GM12872 (cell line): ENCODE data around the gene SEPTIN10.
A peak's percentile ranks its signal among the peaks of the same experiment; 100 is the strongest.

Source experiments
- CTCF ChIP-seq: IDR thresholded peaks from 3 replicates; pipeline ENCODE4 v1.5.1; 2011; ENCODE audit warnings: low read depth, mild to moderate bottlenecking, low read length, moderate library complexity; ENCODE audit not compliant: insufficient read depth

The SEPTIN10 gene

GRCh38 chr2:109517118-109517889, 96.5 kb downstream of the SEPTIN10 start:
- no peak for TF ChIP-seq CTCF

- peak; percentile 43; the same call in 2 of the 3 replicates for TF ChIP-seq CTCF
Measured at GRCh38 chr2:109516445-109517117, 97.2 kb downstream of the SEPTIN10 start.

- no peak for TF ChIP-seq CTCF
Measured at GRCh38 chr2:109514857-109515256, 98.9 kb downstream of the SEPTIN10 start.

- TF ChIP-seq CTCF: no peak
Measured at GRCh38 chr2:109513749-109514588, 99.8 kb downstream of the SEPTIN10 start.

GRCh38 chr2:109513230-109513629, 100.5 kb downstream of the SEPTIN10 start:
- no peak for TF ChIP-seq CTCF

GRCh38 chr2:109512076-109512475, 101.7 kb downstream of the SEPTIN10 start:
- no peak for TF ChIP-seq CTCF

GRCh38 chr2:109511168-109511567, 102.6 kb downstream of the SEPTIN10 start:
- TF ChIP-seq CTCF: no peak
